CD4-positive, alpha-beta T cell treated with Interleukin-21 for 1 hour (primary cell): ENCODE data around the gene IL1F10.

ENCODE experiments used
- DNase-seq: peaks from one replicate; pipeline ENCODE4 v3.0.0-alpha.2; 2020

The IL1F10 gene

DNA sequence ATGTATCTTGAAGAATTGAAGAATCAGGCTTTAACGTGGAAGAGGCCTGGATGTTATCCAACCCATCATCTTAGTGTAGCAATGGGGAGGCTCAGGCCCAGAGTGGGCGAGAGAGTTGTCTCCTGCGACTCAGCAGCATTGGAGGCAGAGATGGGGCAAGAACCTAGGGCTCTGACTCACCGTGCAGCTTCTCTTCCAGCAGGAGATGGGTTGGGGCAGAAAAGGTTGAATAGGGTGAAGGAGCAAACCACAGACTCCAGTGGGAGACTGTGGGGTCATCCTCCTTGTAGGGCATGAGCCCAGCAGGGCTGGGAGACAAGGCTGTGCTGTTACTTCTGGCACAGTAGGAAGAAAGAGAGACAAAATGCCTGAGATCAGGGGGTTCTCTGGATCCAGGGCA is 7.4 kb upstream of the IL1F10 start:
- DNase-seq: no peak

DNA sequence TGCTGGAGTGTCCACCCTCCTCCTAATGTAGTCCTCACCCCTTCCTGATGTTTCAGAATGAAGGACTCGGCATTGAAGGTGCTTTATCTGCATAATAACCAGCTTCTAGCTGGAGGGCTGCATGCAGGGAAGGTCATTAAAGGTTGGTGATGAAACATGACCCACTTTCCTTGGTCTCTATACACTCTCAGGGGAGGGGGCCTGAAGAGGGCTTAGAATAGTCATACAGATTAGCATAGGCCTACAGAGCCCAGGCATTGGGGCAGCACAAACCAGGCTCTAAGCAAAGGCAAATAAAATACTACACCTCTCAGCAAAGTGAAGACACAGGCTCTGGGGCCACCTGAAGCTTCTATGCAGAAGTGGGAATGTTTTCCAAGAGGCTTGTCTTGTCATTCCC is 7.0 kb upstream of the IL1F10 start:
- DNase-seq: no peak

DNA sequence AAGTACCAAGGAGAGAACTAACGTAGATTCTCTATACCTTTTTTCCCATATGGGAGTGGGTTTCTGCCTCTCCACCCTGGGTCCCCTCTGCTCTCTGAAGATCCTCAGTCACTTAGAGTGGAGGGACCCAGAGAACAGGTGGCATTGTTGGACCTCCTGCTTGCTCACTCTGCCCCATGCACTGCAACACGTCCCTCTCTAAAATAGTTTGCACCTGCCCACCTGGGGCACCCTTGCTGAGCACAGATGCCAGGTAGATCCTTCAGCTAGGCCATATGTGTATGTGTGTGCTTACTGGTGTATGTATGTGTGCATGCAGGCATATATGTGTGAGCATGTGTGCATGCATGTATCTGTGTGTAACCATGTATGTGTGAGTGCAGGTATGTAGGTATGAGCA is 6.5 kb upstream of the IL1F10 start:
- DNase-seq: no peak

DNA sequence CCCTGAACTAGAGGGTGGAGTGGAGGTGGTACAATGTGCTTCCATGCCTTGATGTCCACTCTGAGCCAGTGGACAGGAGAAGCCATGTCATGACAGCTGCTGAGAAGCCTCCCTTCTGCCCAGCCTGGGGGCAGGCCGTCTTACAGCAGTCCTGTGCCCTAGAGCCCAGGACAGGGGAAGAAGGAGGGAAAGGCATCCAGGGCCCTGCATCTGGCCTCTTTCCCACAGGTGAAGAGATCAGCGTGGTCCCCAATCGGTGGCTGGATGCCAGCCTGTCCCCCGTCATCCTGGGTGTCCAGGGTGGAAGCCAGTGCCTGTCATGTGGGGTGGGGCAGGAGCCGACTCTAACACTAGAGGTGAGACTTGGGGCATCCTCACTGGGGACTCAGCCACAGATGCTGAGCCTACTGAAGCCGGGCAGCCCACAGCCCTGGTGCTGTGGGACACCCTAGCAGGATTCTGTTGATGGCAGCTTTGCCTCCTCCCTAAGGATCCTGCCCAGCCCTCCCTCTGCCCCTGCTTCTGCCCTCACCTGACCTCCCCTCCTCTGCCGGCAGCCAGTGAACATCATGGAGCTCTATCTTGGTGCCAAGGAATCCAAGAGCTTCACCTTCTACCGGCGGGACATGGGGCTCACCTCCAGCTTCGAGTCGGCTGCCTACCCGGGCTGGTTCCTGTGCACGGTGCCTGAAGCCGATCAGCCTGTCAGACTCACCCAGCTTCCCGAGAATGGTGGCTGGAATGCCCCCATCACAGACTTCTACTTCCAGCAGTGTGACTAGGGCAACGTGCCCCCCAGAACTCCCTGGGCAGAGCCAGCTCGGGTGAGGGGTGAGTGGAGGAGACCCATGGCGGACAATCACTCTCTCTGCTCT is 5.6 kb upstream of the IL1F10 start:
- DNase-seq: no peak

DNA sequence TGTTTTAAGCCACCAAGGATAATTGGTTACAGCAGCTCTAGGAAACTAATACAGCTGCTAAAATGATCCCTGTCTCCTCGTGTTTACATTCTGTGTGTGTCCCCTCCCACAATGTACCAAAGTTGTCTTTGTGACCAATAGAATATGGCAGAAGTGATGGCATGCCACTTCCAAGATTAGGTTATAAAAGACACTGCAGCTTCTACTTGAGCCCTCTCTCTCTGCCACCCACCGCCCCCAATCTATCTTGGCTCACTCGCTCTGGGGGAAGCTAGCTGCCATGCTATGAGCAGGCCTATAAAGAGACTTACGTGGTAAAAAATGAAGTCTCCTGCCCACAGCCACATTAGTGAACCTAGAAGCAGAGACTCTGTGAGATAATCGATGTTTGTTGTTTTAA is 3.5 kb upstream of the IL1F10 start:
- DNase-seq: no peak

DNA sequence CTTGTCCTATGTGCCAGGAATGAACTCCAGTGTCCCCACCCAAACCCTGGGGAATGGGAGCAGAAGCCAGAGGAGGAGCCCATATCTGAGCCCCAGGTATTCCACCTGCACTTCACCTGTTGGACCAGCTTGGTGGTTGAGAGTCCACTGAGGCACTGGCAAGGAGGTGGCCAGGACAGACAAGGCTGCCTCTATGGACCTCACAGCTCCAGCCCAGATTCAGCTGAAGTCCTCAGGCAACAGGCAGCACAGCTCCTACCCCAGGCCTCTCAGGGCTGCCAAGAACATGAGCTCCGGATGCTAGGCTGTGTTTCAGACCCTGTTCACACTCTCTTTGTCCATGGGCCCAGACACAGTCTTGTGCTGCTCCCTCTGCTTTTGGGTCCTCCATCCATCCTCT is 2.9 kb upstream of the IL1F10 start:
- DNase-seq: no peak

DNA sequence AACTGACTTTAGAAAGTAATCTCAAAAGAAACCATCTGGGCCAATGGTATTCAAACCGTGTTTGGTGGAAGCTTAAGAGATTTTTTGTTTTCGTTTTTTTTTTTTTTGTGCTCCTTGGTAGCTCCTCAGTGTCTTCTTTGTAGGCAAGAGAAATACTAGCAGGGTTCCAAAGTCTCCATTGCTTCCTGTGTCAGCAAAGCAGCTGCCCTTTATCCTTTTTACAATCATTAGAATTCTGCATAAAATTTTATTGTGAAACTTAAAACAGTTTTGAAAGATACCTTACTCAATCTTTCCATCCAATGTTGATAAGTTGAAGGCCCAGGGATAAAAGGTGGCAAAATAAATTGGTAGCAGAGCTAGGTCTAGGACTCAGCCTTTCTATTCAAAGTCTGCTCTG is 479 bp downstream of the IL1F10 start:
- no peak for DNase-seq

DNA sequence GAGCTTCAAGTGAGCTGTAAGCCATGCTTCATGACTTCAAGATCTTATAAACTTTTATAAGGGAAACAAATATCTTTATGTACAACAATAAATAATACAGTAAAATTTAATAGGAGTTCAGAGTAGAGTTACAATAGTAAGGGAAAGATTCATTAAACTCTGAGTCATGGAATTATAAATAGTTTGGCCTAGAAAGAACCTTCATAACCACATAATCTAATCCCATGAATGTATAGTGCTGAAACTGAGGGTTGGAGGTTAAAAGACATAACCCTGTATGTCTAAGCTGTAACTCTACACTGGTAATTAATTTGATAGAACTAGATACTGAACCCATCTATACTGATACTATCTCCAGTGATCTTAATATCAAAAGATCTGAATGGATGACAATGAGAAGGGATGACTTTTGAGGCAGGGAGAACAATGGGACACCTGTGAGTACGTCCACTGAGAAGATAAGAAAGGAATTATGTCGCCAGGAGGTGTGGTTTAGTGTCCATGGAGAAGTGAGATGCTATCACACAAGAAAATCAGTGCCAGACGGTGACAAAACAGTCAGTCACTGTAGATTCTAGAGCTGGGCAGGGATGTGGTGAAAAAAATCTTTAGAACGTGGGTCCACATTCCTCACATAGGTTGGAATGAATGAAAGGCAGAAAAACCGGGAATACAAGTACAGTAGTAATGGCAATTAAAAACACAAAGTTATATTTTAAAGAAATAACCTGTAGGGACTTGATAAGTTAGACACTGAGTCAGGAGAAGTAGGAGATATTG is 1.1 kb downstream of the IL1F10 start:
- DNase-seq: no peak

DNA sequence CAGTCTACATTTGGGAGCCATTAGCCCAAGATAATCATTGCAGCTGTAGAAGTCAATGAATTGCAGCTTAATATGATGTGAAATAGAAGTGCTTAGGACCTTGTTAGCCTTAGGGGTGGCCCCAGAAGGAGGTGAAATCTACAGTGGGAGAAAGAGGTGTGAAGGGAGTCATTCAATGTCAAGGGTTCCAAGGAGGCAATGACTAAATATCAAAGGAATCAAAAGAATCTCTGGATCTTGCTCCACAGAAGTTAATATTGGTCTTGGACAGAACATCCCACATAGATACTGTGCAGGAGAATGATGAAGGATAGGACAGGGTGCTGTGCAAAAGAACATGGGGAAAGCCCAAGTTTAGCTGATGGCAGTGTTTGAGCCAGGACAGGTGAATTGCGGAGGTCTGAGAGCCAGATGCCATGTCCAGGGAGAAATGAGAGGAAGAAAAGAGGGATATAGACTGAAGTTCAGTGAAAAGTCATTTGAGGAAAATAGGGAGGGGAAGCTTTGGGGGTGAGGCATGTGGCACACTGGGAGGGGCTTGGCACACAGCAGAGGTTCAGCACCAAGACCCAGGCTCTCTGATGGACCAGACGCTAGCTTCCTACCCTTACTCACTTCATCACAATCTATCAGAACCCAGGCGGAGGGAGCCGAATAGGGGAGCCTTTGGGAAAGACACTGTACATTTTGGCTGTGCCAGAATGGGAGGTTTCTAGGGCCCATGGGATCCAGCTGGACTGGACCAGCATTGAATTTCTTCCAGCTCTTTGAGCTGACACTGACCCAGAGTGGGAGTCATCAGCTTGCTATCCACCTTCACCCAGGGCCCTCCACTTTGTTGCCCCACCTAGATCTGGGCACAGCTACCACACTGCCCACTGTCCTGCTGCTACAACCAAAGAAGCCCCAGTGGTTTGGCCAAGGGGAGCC is 2.2 kb downstream of the IL1F10 start:
- no peak for DNase-seq

DNA sequence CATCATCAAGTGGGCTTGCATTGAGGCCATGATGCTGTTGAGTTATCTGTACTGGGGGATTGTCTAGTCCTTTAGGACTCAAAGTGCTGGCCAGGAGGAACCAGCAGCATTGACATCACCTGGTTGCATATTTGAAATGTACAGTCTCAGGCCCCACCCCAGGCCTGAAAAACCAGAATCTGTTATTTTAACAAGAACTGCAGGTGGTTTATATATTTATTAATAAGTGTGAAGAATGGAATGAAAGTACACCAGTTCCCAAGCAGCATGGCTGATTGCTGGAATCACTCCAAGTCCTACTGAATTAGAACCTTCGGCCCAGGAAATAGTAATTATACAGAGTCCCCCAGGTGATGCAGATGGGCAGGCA is 2.8 kb downstream of the IL1F10 start:
- DNase-seq: no peak

DNA sequence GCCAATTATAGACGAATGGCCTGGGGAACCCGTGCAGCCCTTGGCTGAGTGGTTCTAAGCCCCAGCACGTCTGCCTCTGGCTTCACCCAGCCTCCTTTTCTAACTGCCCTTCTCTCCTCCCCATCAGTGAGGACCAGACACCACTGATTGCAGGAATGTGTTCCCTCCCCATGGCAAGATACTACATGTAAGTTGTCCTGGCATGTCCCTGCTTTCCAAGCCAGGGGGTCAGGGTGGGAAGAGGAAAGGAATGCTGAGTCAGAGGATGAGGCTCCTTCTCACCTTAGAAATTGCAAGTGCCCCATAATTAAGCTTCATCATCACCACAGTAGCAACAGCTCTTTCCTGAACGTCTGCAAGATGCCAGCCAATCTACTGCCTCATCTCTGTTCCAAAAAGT is 4.8 kb downstream of the IL1F10 start:
- no peak for DNase-seq

DNA sequence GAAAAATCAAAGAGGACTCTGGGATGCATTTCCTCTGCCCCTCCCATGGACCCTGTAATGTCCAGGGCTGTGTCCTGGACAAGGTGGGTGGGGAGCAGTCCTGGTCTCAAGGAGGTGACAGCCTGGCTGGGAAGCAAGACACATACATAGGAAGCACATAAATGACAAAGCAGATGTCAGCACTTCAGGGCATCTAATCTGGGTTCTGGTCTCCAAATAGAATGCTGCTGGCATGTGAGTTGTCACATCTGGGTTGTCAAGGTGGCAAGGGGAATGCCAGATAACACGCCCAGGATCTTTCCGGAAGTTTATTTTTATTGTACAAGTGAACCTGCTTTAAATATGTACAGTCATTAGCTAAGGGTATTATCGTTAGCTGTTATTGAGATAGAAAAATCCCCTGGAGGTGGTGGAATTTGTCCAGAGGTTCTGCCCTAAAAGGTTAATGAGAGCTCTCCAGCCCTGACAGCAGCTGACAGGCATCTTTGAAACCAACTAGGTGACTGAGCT is 5.6 kb downstream of the IL1F10 start:
- DNase-seq: no peak

DNA sequence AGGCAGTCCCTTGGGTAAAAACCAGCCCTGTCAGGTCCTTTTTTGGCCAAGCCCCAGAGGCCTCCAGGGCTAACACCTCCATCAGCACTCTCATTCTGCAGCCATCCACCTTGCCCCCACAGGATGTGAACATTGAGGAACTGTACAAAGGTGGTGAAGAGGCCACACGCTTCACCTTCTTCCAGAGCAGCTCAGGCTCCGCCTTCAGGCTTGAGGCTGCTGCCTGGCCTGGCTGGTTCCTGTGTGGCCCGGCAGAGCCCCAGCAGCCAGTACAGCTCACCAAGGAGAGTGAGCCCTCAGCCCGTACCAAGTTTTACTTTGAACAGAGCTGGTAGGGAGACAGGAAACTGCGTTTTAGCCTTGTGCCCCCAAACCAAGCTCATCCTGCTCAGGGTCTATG is 7.3 kb downstream of the IL1F10 start:
- DNase-seq: no peak

DNA sequence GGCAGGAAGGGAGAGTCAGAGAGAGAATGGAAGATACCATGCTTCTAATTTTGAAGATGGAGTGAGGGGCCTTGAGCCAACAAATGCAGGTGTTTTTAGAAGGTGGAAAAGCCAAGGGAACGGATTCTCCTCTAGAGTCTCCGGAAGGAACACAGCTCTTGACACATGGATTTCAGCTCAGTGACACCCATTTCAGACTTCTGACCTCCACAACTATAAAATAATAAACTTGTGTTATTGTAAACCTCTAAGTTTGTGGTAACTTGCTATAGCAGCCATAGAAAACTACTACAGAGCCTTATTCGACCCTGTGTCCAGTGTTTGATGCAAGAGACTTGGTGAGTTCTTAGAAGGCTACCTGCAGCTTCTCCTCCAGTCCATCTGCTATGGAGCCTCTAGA is 7.8 kb downstream of the IL1F10 start:
- DNase-seq: no peak

DNA sequence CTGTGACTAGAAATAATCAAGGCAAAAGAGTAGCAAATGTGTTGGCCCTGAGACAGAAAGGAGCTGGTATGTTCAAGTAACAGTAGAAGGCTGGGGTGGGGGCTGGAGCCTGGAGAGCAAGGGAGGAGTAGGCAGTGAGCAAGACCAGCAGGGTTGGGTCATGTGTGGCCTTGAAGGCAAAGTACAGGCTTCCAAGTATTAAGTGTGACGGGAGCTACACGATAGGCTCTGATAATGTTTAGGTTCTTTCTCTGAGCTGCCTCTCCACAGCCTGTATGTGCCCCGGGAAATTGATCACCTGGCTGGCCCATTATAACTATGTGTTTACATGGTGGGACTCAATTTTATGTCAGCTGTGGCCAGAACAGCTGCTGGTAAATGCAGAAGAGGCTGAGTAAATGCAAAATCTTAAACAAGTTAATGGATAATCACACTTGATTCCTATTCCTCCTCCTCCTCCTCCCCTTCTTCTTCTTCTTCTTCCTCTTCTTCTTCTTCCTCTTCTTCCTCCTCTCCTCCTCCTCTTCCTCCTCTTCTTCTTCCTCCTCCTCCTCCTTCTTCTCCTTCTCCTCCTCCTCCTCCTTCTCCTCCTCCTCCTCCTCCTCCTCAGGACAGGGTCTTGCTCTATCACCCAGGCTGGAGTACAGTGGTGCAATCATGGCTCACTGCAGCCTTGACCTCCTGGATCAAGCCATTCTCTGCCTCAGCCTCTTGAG is 9.3 kb downstream of the IL1F10 start:
- no peak for DNase-seq

DNA sequence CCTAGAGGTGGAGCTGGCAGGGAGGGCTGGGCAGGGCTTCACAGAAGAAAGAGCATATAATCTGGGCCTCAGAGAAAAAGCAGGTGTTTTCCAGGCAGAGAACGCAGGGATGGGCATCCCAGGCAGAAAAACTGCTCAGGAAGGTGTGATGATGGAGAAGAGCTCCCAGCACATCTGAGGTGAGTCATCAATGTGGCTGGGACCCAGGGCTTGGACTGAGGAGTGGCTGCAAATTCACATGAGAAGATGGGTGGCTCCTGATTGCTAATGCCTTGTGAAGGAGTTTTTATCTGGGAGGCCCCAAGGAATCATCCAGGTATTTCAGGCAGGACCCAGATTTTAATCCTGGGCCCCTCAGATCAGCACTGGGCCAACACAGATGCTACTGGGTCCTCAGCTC is 10.2 kb downstream of the IL1F10 start:
- DNase-seq: no peak

DNA sequence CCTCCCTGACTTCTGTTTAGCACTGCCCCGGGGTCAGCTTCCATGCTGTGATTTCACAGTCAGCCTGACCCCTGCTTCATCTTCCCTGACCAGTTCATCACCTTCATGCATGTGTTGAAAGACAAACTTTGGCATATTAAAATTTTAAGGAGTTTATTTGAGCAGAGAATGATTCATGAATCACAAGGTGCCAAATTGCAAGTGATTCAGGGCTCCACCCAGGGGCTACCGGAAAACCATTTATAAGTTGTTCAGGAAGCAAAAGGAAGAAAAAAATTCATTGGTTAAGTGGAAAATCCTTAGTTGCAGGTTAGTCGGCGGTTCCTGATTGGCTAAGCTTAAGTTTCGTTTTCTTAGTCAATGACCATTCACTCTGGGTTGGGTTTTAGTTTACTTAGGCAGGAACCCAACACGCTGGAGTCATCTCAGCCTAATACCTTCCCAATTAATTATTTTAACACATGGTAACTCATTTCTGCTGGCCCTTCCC is 10.6 kb downstream of the IL1F10 start:
- no peak for DNase-seq

DNA sequence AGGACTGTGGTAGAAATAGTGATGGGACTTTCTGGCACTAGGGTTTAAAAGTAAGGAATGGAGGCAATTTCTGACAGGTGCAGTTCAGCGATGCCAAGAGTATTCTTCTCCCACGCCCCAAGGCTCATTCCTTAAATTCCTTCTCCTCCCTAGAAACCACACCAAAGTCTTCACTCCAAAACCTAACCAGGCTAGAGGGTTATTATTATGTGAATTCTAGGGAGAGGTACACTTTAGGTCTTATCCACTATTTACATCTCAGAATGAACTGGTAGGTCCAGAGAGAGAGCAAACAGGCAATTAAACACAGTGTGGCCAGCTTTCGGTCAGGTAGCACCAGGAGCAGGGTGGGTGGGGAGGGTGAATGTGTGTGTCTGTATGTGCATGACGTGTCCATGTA is 11.4 kb downstream of the IL1F10 start:
- DNase-seq: no peak

DNA sequence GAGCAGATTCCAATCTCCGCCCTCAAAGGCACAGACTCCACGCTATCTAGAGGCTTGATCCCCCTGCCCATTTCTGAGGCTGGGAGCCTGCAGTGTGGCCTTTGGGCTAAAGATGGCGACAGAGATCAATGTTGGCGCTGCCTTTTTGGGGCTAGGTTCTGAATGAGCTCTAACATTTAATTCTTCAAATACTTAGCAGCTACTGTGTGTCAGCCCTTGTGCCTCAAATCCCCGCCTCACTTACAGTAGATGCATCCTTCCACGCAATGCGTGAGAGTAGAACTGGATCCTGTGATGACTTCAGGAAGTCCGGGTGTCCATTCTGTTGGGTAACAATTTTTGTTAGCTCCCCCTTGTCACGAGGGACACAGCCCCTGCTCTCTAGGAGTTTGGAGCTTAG is 12.4 kb downstream of the IL1F10 start:
- peak; percentile 33 for DNase-seq

DNA sequence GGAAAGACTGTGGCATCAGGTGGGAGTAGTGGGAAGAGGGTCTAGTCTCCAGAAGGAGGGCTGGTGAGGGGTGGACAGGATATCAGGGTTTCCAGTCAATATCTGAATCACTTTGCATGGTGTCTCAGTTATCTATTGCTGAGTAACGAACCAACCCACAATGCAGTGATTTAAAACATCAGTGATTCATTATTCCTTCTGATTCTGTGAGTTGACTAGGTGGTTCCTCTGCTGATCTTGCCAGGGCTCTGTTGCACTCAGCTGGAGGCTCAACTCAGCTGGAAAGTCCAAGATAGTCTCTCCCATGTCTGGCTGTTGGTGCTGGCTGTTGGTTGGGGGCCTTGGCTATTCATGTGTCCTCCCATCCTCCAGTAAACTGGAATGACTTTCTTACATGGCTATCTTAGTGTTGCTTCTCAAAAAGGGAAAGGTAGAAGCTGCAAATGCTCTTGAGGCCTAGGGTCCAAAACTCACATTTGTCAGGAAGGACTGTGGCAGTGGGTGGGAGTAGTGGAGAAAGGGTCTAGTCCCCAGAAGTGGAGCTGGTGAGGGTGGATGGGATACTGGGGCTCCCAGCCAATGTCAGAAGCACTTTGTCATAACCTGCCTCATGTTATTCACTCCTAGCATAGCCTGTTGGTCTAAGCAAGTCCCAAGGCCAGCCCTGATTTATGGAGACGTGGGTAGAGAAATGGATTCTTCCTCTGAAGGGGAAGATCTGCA is 13.9 kb downstream of the IL1F10 start:
- DNase-seq: no peak

DNA sequence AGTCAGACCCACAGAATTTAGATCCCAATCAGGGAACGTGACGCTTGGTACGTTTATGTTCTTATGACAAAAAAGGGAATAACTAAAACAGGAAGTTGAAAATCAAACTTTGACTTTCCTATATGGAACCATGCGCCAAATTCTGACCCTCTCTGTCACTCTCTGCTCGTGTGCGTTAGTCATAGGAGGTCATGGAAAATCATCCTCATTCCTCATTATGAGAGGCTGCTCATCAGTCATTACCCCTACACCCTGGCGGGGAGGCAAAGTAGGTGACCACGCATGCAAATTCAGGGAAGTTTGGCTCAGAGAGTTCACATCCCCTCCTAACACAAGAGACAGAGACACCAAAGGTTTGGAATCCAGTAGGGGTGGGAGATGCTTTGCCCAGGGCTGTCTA is 15.5 kb downstream of the IL1F10 start:
- no peak for DNase-seq
